SU-DHL-6 (cell line): ENCODE results near the gene KASH5.

Experiments
- H2AFZ ChIP-seq: fragments of 200-600 bp; sonication (generic); 2 replicates; pipeline ENCODE4 v1.6.1; 2014; ENCODE audit warnings: low read depth, mild to moderate bottlenecking, moderate library complexity, mixed read lengths, antibody characterized with exemption, low read length; ENCODE audit not compliant: severe bottlenecking
- H3F3A ChIP-seq: fragments of 200-600 bp; shearing (Covaris generic); 2 replicates; pipeline ENCODE4 v1.6.0; 2016; ENCODE audit warnings: antibody characterized with exemption, mild to moderate bottlenecking; ENCODE audit not compliant: insufficient read depth
- H3K27ac ChIP-seq: fragments of 200-600 bp; sonication (generic); 2 replicates; pipeline ENCODE4 v1.5.1; 2016; ENCODE audit warnings: low read depth, mild to moderate bottlenecking, low read length, moderate library complexity, mixed read lengths
- H3K27me3 ChIP-seq: fragments of 200-600 bp; sonication (generic), shearing (Covaris generic); 2 replicates; pipeline ENCODE4 v1.6.0; 2014; ENCODE audit warnings: mild to moderate bottlenecking, low read length
- H3K36me3 ChIP-seq: fragments of 200-600 bp; sonication (generic); 2 replicates; pipeline ENCODE4 v1.6.1; 2014; ENCODE audit warnings: mild to moderate bottlenecking, low read length, mixed read lengths
- H3K4me2 ChIP-seq: fragments of 300-600, 200-600 bp; shearing (Covaris generic), sonication (generic); 2 replicates; pipeline ENCODE4 v1.6.0; 2014; ENCODE audit warnings: low read length, low read depth, mild to moderate bottlenecking; ENCODE audit not compliant: poor library complexity, severe bottlenecking
- H3K4me3 ChIP-seq: fragments of 200-600 bp; sonication (generic); 2 replicates; pipeline ENCODE4 v1.5.1; 2014; ENCODE audit warnings: antibody characterized with exemption, low read length, mild to moderate bottlenecking, mixed read lengths; ENCODE audit not compliant: insufficient read depth, poor library complexity, severe bottlenecking
- H3K79me2 ChIP-seq: fragments of 200-600 bp; sonication (generic); 2 replicates; pipeline ENCODE4 v1.6.1; 2014; ENCODE audit warnings: mild to moderate bottlenecking, low read length, moderate library complexity; ENCODE audit not compliant: insufficient read depth
- H3K9ac ChIP-seq: fragments of 200-600 bp; sonication (generic); 2 replicates; pipeline ENCODE4 v1.7.0; 2014; ENCODE audit warnings: mild to moderate bottlenecking, low read length
- H3K9me2 ChIP-seq: fragments of 200-600 bp; sonication (generic); replicated peaks from 2 replicates; pipeline ENCODE4 v1.6.1; 2014; ENCODE audit warnings: low read length; ENCODE audit not compliant: insufficient read depth
- H3K9me3 ChIP-seq: fragments of 200-600 bp; sonication (generic); 2 replicates; pipeline ENCODE4 v1.6.1; 2014; ENCODE audit warnings: low read length, mixed read lengths; ENCODE audit not compliant: insufficient read depth
- H4K20me1 ChIP-seq: fragments of 200-600 bp; sonication (generic); 2 replicates; pipeline ENCODE4 v1.6.1; 2014; ENCODE audit warnings: low read depth, mild to moderate bottlenecking, antibody characterized with exemption, low read length, moderate library complexity, mixed read lengths
- CTCF ChIP-seq: fragments of 200-600 bp; sonication (generic); IDR thresholded peaks from one replicate; pipeline ENCODE4 v1.5.1; 2017; ENCODE audit warnings: antibody characterized with exemption, mild to moderate bottlenecking, low read length, moderate library complexity; ENCODE audit not compliant: insufficient read depth, poor library complexity, severe bottlenecking
- EZH2phosphoT487 ChIP-seq: fragments of 200-600 bp; sonication (generic), shearing (Covaris generic); conservative IDR thresholded peaks from 2 replicates; pipeline ENCODE4 v1.6.1; 2018; ENCODE audit warnings: mild to moderate bottlenecking, antibody characterized with exemption, low read length, moderate library complexity, mixed read lengths

Gene KASH5

GRCh38 chr19:49382639-49383038 lies 5.4 kb upstream of the KASH5 start:
- Histone ChIP-seq H3K27ac (no peak overlapping the region), H3K4me3 (no peak overlapping the region)
- TF ChIP-seq EZH2phosphoT487 (no peak), CTCF (no peak)

GRCh38 chr19:49383599-49383998 lies 4.5 kb upstream of the KASH5 start:
- Histone ChIP-seq H3K79me2 (no peaks in the 10 kb centered on the region), H3K27ac (no peak overlapping the region), H3K4me3 (no peak overlapping the region), H3F3A (no peaks in the 10 kb centered on the region), H4K20me1 (no peaks in the 10 kb centered on the region), H3K36me3 (no peaks in the 10 kb centered on the region), H3K4me2 (no peak overlapping the region), H3K27me3 (no peaks in the 10 kb centered on the region), H3K9me2 (no peaks in the 10 kb centered on the region), H3K9ac (no peak overlapping the region), H3K9me3 (no peaks in the 10 kb centered on the region), H2AFZ (no peak overlapping the region)
- TF ChIP-seq EZH2phosphoT487 (no peak), CTCF (no peak)

More at GRCh38 chr19:49382639-49383038, 5.4 kb upstream of the KASH5 start:
- Histone ChIP-seq H3K4me2 (no peak overlapping the region), H3K9me2 (no peaks in the 10 kb centered on the region), H3K27me3 (no peaks in the 10 kb centered on the region), H4K20me1 (no peaks in the 10 kb centered on the region), H3K36me3 (no peaks in the 10 kb centered on the region), H2AFZ (no peak overlapping the region), H3K9me3 (no peaks in the 10 kb centered on the region), H3K9ac (no peak overlapping the region), H3F3A (no peaks in the 10 kb centered on the region), H3K79me2 (no peaks in the 10 kb centered on the region)

GRCh38 chr19:49389406-49389805 lies 1.4 kb downstream of the KASH5 start:
- H3K4me2 ChIP-seq: no peak overlapping the region
- no peak overlapping the region for H3K9ac ChIP-seq
- no peaks in the 10 kb centered on the region for H3K9me3 ChIP-seq
- no peaks in the 10 kb centered on the region for H3K27me3 ChIP-seq
- TF ChIP-seq CTCF: no peak
- no peak for TF ChIP-seq EZH2phosphoT487
- no peak overlapping the region for H2AFZ ChIP-seq
- no peak overlapping the region for H3K27ac ChIP-seq
- no peak overlapping the region for H3K4me3 ChIP-seq
- H3K79me2 ChIP-seq: no peaks in the 10 kb centered on the region
- peaks cover 4% of the 10 kb centered on the region; the same call in 1 of the 2 replicates for H3F3A ChIP-seq
- H4K20me1 ChIP-seq: no peaks in the 10 kb centered on the region
- H3K36me3 ChIP-seq: no peaks in the 10 kb centered on the region
- H3K9me2 ChIP-seq: no peaks in the 10 kb centered on the region
